ENCODE measurements around the gene APBB2.

APBB2 gene

DNA sequence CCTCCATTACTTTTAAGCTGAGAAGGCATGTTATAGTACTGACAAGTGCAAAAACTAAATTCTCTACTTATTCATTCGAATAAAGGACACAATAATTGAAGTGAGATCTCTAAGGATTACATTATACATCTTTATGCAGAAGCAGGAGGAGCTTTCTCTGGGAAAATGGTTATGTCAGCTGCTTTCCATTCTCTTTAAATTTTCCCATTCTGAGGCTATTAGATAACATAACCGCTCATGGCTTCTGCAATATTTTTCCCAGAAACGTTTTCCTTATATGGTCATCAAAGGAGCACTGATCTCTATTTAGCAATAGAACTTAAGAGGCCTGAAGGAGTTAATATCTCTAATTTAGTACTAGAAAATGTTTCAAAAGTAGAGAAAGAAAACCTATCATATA is 243.0 kb downstream of the APBB2 start:
- H3K4me3 ChIP-seq (ENCODE audit: low read length), result no peak overlapping the region
- DNase-seq (ENCODE audit: low read depth, low spot score), result no peak

DNA sequence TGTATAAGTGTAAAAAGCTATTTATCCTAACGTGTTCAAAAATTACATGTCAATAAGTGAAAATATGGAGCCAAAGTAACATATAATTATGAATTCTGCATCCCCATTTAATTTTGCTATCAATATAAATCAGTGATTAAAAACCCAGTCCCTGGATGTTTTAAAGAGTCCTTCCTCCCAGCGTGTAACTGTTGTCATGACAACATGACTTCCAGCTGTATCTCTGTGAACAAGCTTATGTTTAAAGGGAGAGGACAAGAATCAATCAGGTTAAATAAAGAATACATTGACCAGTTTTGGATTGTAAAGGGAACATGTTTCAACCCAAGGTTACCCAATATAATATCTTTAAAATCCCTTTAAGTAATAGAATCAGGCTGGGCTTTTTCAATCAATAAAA is 244.8 kb downstream of the APBB2 start:
- no peak for DNase-seq (ENCODE audit: low read depth, low spot score)
- no peak overlapping the region for H3K4me3 ChIP-seq (ENCODE audit: low read length)

DNA sequence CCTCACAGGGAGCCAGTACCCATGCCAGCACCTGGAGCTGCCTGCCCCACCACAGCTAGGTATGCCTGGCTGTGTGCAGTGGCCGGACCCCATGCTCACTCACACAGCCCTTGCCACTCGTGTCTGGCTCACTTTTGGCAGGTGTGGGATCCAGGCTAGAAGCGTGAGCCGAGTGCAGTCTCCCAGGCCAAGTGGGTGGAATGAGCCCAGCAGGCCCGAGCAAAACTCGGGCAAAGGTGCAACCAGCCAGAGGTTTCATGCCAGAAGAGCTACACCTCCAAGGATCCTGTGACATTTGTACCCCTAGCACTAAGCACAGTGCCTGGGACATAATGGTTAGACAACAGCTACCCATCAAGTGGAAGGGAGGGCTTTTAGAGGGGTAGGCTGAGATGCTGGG is 246.8 kb downstream of the APBB2 start:
- no peak for DNase-seq (ENCODE audit: low read depth, low spot score)
- H3K4me3 ChIP-seq (ENCODE audit: low read length), result no peak overlapping the region

DNA sequence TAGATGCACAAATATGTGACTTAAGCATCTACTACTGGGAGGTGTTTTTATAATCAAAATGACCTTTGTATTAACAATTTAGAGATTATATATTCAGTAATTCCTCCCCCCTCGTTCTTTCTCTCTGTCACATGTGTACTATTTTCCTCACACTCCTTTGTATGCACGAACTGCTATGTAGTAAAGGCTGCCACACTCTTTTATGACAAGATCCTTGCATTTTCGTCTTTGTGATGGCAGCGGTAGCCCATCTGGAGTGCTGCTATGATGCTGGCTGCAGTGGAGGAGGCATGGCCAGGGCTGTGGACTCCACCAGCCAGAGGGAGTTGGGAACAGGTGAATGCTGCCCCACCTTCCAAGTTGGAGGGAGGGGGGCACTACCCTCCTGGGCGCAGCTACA is 248.3 kb downstream of the APBB2 start:
- no peak for DNase-seq (ENCODE audit: low read depth, low spot score)
- no peak overlapping the region for H3K4me3 ChIP-seq (ENCODE audit: low read length)

DNA sequence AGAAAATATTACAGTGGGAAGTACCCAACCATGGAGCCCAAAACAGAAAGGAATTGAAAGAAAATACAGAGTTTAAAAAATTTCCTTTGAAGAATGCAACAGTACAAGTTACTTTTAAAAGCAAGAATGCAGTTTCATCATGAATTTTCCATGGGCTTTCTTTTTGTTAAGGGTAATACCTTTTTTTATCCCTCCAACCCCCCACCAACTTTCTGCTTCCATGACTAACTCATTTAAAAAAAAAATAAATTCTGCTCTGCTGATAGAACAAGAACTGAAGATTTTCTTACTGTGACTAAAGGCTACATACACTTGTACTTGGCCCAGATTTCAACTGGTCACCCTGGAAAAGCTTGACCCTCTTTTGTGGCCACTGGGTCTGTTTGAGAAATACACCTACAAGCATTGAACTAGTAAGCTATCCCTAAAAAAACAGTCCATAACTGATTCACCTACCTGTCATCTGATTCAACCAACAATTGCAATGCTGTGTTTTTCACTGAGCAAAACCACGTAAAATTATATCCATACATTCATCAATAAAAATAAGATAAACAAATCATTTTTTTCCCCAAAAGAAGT is 250.4 kb downstream of the APBB2 start:
- H3K4me3 ChIP-seq (ENCODE audit: low read length), result no peak overlapping the region
- no peak for DNase-seq (ENCODE audit: low read depth, low spot score)

DNA sequence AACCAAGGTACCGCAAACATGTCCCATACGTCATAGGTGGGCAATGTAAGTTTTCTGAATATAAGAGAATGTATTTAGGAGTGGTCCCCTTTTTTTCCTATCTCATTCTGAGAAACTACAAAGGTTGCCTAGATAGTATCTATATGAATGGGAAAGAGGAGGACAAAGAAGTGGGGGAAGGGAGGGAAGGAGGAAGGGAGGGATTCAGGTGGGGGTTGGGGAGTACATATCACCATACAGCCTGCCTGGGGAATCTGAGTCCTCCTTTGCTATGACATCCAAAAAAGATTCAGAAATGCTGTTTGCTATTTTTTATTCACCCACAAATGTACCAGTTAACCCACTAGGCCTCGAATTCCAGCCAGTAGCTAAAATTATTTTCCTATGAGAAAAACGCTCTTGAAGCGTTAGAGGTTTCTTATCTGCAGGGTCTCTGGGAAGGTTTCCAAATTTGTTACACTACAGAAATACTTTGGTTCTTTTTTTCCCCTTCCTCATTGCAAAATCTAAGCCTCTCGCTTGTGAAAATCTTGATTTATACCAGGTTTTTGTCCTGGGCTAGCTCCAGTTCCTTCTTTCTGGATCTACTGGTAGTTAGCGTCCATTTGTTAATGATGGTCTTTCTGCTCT is 251.7 kb downstream of the APBB2 start:
- no peak for DNase-seq (ENCODE audit: low read depth, low spot score)
- no peak overlapping the region for H3K4me3 ChIP-seq (ENCODE audit: low read length)

DNA sequence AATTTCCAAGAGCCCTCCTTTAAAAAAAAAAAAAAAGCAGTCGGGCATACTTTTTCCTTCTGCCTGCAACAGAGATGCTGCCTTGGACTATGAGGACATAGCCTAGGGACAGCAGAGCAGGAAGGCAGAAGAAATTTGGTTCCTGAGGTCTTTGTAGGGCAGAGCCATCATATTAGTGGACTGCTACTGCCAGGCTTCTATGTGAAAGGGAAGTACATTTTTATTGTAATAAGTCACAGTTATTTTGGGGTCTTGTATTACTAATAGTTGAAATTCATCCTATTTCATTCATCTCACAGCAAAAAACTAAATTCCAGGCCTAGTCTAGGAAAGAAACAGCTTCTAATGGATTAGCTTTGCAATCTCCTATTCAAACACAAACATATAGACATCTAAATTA is 253.4 kb downstream of the APBB2 start:
- DNase-seq (ENCODE audit: low read depth, low spot score), result no peak

DNA sequence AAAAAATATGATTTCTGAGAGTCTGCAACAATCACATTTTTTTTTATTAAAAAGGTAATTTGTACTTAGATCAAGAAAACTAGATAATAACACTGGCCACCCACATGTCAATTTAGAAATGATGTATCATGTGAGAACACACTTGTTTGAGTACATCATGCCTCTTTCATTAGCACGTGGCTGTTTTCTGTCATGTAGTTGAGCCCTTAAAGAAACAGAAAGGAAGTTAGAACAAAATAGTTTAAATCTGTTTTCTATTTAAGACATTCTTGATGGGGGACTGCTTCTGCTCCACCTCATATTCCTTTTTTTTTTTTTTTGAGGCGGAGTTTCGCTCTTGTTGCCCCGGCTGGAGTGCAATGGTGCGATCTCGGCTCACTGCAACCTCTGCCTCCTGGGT is 257.1 kb downstream of the APBB2 start:
- no peak overlapping the region for H3K4me3 ChIP-seq (ENCODE audit: low read length)
- DNase-seq (ENCODE audit: low read depth, low spot score), result no peak

More for the DNA sequence above, 253.4 kb downstream of the APBB2 start:
- H3K4me3 ChIP-seq (ENCODE audit: low read length), result no peak overlapping the region

DNA sequence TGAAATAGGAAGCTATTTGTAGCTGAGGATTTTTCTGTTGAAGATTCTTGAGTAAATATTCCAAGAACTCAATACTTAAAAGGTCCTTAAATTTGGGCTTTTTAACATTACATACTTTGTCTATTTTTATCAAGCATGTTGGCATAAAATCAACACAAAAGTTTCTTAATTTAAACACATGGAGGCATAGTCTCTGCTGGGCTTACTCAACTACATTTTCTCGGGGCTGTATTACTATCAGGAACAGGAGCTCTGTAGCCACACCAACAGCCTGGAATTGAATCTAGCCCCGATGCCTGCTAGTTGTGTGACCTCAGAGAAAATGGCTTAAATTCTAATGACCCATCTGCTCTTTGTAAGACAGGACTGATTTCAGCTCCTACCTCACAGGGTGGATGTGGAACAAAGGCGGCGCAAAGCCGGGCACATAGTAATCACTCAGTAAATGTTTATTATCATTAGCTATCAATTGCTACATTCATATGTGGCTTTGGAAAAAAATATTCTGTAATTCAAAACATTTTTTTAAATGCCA is 257.6 kb downstream of the APBB2 start:
- H3K4me3 ChIP-seq (ENCODE audit: low read length), result no peak overlapping the region
- no peak for DNase-seq (ENCODE audit: low read depth, low spot score)

DNA sequence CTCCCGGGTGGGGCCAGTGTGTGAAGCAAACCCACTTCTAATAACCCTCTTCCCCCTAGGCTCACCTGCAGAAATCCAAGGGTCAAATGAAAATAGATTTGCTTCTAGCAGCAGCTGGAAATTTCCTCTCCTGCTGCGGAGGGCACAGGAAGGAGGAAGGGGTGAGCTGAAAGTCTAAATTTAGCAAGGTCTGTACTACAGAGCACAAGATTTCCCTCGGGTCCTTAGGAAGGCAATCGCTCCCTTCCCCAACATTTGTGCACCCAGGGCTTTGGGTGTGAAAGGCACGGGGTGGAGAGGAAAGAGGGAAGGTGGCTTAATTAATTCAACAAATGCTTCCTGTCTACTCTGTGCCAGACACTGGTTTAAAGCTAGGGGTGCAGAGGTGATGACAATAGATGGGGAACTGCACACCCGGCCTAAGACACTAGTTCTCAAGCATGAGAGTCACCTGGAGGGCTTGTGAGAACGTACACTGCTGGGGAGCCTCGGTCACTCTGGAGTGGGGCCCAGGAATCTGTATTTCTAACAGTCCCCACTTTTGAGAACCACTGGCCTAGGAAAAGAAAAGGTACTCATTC is 260.2 kb downstream of the APBB2 start:
- no peak overlapping the region for H3K4me3 ChIP-seq (ENCODE audit: low read length)
- DNase-seq (ENCODE audit: low read depth, low spot score), result no peak

DNA sequence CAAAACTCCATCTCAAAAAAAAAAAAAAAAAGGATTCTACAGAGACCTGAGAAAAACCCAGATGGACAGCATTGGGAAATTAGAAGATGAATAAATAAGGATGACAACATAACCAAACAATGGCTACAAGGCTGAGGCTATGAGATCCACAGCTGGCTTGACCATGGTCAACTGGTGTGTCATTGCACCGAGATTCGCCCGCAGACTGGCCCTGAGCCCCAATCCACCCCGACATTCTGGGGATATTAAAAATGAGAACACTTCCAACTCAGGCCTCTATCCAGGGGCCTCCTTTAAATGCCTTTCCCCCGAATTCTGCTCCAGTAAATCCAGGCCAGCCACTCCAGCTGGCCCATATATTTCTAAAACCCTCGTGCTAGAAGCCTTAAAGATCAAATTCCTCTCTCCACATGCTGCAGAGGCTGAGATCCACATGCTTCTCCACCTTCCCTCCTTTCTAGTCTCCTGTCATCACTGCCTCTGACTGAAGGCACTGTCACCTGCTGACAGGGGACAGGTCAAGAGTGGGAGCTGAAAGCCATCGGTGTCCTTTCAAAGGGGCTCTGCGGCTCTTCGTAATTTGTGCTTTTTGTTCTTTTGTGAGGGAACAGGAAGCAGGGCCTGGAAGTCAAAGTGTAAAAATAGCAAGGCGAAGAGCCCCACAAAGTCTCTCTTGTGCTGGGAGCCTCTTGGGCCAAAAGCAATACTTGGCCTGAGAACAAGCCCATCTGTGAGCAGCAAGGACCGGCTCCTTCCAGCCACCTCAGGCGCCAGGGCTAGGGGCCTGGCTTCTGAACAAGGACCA is 260.9 kb downstream of the APBB2 start:
- DNase-seq (ENCODE audit: low read depth, low spot score), result no peak
- no peak overlapping the region for H3K4me3 ChIP-seq (ENCODE audit: low read length)

DNA sequence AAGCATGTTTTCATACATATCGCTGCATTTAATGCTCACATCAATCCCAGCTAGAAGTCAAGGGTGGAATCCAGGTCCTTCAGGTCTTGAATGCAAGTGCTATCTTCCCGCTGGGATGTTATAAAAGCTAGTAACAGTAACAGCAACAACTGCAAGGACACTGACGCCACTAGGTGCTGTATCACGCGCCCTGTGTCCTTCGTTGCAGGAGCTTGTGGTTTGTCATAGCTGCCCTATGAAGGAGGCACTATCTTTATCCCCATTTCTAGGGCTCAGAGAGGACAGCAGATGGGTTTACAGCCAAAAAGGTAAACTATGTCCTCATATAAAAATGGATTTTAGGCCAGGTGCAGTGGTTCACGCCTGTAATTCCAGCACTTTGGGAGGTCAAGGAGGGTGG is 261.7 kb downstream of the APBB2 start:
- H3K4me3 ChIP-seq (ENCODE audit: low read length), result no peak overlapping the region
- DNase-seq (ENCODE audit: low read depth, low spot score), result no peak

DNA sequence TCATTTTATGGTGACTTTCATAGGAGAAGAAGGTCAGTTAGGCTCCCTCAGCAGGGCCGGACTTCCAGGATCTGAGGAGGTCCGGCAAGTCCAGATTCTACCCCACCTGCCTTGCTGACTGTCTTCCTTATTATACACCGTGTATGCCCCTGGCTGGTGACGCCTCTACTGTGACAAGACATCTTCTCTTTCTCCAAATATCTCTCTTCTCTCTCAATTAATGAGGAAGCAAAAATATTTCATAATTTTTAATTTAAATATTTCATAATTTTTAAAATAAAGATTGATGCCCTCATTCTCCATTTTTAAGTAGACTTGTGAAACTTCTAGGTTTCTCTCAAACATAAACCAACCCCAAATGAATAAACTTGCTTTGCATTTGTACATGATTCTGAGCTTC is 262.1 kb downstream of the APBB2 start:
- no peak overlapping the region for H3K4me3 ChIP-seq (ENCODE audit: low read length)

DNA sequence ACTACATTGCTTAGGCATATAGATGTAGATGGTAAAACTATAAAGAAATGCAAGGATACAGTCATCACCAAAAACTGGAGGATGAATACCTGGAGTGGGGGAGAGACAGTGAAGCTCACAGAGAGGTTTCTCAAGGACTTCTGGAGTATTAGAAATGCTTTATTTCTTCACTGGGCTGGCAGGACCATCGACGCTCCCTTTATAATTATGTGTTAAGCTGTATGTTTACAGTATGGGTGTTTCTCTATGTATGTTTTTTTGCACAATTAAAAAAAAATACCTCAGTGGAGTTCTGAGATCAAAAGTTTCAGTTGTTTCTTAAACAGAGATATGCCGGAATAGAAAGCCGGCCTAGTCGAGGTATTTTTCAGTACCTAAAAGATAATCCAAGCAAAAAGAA is 263.3 kb downstream of the APBB2 start:
- DNase-seq (ENCODE audit: low read depth, low spot score), result no peak
- no peak overlapping the region for H3K4me3 ChIP-seq (ENCODE audit: low read length)

More for the DNA sequence above, 262.1 kb downstream of the APBB2 start:
- no peak for DNase-seq (ENCODE audit: low read depth, low spot score)

DNA sequence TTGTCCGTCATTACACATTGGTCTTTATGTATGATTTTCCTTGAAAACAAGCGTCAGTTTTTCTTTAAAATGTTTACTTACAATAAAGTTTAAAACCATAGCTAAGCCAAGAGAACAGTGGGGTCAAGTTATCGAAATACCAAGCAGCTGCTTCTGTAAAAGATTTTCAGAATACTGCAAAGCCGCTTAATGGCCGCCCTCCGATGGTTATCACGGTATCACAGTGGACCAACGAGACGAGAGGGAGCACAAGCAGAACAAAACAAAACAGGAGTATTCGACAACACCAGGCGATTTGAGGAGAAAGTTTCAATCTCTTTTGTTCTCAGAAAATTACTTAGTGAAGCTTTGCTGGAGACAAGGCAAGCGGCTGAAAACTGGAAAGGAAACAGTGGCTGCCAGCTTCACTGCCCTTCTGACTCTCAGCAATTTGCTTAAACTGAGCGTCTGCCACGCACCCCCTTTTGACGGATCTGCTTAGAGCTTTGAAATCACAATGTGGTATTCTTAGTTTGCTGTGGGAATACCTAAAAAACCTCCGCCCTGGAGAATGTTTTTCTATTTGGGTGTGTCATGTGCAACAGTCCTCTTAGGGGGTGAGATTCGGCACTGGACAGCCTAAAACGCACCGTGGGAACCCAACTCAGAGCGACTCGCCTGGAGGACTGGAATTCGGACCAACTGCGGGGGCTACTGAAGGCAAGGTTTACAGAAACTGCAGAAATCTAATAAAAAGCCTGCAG is 264.8 kb downstream of the APBB2 start:
- H3K4me3 ChIP-seq (ENCODE audit: low read length), result no peak overlapping the region
- DNase-seq (ENCODE audit: low read depth, low spot score), result no peak

DNA sequence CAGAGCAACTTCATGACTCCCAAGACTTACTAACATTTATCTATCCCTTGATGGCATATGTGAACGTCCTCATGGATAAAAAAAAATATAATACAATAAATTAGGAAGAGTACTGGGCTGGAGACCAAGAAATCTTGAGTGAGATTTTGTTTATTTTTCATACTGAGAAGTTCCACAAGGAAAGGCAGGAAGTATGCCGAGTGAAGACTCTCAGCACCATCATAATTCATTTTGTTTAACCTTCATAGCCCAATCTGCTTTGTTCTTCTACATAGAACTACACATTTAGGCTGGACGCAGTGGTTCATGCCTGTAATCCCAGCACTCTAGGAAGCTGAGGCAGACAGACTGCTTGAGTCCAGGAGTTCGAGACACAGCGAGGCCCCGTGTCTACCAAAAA is 266.3 kb downstream of the APBB2 start:
- H3K4me3 ChIP-seq (ENCODE audit: low read length), result no peak overlapping the region
- DNase-seq (ENCODE audit: low read depth, low spot score), result no peak

DNA sequence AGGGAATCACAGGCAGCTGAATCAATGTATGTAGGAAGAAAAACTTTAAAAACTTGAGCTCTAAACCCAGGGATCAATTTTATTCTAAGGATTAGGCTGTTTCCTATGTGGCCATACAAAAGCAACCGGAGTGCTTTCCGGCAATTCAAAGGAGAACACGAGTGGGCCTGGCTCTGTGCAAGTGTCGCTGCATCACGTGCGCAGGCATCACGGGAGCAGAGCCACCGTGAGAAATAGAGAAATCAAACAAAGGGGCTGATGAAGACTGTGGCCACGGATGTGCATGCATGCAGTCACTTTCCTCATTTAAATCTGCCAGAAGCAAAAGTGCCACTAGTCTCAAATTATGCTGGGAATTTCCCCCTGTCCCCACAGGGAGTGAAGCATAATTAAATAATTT is 267.7 kb downstream of the APBB2 start:
- DNase-seq (ENCODE audit: low read depth, low spot score), result no peak
- no peak overlapping the region for H3K4me3 ChIP-seq (ENCODE audit: low read length)

DNA sequence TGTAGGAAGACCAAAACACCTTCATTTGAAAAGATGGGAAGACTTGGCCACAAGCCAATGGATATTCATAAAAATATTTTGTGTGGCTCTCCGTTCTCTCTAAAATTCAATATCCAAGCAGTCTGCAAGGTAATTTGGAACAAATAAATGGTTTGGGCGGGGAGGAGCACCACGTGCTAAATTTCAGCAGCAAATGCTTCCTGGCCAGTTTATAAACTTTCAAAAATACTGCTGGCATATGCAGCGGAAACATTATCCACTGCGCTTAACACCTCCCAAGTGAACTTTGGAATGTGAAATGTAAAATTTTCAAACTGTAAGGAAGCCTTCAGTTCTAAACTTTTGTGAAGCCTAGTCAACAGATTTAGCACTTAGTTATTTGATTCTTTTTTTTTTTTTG is 273.6 kb downstream of the APBB2 start:
- DNase-seq (ENCODE audit: low read depth, low spot score), result no peak
- no peak overlapping the region for H3K4me3 ChIP-seq (ENCODE audit: low read length)

DNA sequence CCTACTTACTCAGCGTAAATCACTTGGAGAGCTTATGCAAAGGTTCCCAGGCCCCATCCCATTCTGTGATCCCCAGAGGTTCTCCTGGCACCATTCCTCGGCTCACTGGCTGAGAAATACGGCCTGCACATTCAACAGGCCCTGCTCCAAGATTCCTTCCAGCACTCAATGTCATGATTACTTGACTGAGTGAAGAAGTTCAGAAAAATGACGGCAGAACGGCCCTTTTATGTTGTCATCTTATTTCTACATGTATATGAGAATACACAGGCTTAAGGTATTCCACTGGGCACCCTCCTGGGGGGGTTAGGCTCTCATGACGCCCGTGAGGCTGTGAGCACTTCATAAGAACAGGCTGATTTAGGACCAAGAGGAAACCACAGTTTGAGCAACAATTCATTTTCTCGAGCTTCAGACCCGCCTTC is 274.0 kb downstream of the APBB2 start:
- DNase-seq (ENCODE audit: low read depth, low spot score), result no peak
- H3K4me3 ChIP-seq (ENCODE audit: low read length), result no peak overlapping the region

All from Jurkat, Clone E6-1 (cell line).